ENCODE data around the gene PARD3B.

The PARD3B gene

DNA sequence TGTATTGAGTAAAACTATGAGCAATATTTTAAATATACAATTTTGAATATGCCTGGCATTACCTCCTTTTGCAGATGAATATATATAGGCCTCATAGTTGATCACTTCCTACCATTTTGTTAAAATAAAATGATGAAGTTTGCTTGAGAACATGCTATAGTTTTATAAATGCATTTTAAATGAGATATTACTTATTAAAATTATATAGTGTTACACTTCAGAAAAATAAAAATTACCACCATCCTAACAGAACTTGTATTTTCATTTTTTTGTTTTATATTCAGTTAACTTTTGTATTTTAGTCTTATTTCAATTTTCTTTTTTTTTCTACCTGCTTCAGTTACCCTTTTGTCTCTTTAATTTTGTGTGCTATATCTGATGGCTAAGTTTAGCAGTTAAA is 426.9 kb downstream of the PARD3B start:
- DNase-seq = no peak

DNA sequence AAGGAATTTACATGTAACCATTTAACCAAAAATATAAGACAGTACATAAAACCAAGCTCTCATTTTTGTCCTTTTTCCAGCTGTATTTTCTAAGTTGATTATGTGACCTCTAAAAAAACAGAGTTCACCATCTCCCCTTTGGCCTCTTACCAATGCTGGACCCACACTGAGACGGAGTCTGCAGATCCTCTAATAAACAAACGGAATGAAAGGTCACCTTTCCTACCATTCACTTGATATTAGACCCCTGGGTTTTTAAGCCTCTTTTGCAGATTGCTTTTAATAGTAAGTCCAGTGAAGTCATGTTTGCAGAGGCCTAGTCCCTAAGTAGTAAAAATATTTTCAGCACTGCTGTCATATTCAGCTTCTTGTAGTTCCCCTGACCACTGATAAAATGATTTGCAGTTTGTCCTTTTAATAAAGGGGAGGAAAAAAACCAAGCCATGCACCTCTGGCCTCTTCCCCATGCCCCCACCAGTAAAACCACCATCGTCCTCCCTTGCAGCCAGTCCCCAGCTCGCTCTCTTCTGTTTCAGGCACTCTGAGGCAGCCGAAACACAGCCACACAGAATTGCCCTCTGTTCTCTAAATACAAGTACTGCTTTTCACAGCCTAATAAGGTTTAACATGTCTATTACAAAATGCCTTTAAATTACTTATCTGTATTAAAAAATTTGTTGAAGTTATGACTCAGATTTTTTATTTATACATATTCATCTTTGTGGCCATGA is 427.5 kb downstream of the PARD3B start:
- DNase-seq = no peak

DNA sequence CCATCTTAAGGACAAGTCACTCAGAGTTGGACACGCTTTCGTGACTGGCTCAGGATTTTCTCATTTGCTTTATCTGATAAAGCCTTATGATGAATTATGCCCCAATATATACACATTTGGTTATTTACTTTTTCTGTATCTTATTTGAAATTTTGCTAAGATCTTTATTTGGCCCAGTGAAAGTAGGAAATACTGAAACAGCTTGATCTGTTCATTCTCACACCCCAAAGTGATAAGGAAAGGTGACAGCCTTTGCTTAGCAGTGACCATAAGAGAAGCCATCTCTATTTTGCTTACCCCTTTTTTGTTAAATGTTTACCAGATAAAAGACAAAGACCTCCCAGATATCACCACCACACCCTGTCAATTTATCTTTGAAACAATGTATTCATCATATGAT is 428.3 kb downstream of the PARD3B start:
- no peak for DNase-seq

DNA sequence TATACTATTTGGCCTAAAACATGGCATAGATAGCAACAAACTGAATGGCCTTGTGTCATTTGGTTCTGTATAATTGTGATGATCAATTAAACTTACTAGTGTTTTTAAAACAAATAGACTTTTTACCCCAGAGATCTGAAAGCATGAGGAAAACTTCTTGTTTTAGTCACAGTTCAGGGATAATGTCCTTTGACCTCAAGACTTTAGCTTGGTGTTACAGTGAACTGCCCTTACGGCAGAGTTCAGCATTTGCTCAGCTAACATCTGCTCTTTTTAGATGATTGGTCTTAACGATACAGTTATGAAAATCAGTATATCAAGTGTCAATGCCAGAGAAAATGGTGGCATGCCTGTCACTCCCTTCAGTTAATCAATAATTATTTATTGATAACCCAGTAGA is 429.2 kb downstream of the PARD3B start:
- no peak for DNase-seq

DNA sequence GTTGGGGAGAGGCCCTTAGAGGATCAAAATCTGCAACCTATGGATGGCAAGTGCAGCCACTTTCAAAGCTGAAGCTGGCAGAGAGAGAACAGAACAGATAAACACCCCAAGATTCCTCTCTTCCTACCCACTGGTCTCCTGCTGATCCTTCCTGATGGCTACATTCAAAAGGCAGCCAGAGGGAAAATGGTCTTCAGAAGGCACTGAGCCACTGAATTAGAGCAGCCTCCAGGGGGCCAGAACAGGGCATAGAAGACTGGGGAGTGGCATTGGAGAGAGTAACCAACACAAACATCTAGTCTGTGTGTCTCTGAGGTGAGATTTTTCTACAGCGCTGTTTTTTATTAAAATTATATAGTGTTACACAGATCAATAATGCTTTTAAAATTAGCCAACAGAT is 432.6 kb downstream of the PARD3B start:
- no peak for DNase-seq

DNA sequence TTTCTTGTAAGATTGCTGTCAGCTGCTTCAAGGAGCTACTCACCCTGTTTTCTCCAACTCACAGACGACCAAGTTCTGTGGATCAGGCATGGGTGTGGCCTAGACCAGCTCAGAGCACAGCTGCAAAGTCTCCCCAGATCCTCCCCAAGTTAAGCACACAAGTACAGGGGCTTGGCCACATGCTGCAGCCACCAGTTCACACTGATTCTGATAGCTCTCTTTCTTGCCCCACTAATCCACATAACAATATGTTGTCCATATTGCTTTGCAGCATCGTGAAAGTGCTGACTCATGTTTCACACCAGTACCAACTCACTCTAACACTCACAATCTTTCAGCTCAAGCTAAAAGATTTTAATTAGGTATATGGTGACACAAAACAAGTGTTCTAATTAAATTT is 437.0 kb downstream of the PARD3B start:
- no peak for DNase-seq

DNA sequence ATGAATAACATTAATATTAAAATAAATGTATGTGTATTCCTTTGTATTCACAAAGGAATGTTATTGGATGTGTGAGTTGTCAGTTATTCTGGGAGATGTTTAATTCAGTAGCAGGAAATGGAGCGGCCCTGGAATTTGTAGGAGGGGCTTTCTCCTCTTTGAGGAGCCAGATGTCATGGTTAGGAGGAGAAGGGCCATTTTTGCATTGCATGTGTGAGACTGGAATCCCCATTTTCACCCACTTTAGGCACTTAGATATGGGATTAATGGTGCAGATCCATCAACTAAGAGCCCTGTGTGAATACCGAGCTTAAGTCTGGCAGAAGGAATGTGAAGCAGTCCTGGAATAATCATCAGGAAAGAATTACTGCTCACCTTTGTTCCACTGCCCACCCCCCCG is 439.2 kb downstream of the PARD3B start:
- DNase-seq = no peak

DNA sequence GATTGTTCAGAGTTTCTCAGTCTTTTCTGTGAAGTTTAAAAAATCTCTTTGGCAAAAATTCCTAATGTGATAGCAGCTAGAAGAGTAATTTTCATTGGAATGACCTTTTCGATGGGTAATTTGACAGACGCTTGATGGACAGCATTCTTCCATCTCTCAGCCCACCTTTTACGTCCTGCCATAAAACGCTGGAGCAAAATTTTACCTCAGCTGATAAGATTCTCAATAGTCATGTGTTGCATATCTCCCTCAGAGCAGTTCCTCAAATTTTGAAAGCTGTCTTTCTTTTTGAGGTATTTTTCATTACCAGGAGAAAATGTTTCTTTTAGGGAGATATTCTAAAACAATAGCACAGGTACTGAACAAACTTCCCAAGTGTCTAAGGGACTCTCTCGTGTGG is 441.4 kb downstream of the PARD3B start:
- no peak for DNase-seq

DNA sequence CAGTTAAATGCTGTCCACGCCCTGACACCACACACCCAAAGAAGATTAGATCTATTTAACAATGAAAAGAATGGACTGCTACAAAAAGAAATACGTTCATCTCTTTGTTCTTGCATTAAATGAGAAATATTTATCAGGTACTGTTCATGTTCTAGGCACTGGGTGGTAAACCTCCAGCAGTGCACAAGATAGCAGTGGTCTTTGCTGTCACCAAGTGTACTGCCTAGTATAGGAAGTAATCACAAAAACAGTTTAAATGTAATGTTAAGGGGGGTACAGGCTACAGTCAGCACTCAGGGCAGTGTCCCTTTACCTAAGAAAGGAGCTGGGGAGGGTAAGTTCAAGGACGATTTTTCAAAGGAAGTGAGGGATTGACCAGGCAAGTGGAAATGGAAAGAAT is 443.6 kb downstream of the PARD3B start:
- DNase-seq = no peak

DNA sequence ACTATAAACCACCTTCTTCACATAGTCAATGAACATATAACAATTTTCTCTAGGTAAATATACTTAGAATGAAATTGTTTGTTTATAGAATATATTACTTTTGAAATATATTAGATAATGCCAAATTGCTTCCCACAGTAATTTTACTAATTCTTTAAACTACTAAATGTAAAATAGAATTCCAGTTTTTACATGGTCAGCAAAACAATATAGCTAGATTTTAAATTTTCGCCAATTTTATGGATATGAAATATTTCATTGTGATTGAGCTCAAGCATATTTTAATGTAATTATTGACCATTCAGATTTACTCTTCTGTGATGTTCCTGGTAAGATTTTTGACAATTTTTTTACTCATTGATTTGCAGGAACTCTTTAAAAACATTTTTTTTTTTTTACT is 444.6 kb downstream of the PARD3B start:
- DNase-seq = no peak

DNA sequence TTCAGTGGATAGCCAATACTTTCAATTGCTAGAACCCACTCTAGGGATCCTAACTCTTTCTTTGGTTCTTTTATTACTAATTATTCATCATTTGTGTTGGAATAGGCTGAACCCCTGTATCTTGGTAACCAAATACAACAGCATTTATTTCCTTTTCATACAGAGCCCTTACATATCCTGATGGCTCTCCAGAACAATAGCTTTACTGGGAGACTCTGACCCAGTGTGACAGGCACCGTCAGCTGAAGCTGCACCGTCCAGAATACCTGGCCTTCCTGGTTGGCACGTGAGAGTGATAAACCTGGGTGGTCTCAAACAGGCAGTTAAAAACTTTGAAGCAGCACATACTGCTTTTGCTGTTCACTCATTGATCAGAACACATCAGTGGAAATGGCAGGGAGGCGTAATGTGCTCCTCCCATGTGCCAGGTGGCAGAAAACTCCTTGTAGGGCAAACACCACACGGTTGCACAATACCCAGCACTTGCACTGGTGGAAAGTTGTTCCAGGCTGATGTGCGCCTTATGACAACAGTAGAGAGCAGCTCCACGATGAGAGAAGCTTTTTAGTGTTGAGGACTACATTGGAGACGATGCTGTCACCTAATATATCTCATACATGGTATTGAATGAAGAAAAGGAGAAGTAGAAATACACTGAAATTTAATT is 456.2 kb downstream of the PARD3B start:
- DNase-seq = no peak

DNA sequence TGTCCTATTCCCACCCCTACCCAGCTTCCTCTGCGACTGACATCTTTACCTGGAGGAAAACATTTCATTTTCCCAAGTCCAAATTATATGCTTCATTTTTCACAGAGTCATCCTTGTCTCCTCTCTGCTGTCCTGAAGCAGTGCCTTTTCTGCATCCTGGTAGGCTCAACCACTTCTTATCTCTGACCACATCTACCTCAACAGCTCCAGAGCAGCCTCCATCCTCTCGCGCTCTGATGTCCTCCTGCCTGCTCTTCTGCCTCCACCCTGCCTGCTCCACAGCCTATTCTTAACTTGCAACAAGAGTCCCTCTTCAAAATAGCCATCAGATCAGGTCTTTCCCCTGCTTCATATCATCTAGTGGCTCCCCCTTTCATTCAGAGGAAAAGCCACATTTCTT is 457.1 kb downstream of the PARD3B start:
- no peak for DNase-seq

DNA sequence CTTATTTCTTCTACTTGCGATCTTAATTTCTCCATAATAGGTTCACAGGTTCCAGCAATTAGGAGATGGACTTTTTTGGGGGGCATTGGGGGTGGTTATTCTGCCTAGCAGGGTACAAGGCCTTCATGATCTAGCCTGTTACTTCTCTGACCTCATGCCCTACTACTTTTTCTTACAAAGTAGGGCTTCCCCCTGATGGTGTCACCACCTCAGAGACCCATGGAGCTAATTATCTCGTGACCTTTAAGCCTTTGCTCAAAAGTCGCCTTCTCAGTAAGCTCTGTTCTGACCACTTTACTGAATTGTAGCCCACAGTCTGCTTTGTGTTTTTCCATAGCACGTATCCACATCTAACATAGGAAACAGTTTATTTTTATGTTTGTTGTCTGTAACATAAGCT is 458.0 kb downstream of the PARD3B start:
- DNase-seq = no peak

DNA sequence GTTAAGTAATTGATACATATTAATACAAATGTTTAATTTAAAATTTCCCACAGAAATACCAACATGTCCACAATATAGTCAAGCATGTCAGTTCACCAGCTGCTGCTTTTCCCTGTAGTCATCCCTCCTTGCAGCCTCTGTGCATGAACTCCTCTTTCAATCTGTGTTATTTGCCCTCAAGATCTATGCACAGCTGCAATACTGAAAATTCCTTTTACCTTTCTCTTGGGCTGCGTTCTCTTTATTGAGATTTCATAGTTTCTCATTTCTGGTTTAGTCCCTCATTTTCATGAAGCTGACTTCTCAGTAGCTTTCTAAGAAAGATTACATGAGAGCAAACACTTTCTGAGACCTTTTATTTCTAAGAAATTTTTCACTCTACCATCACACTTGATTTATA is 464.9 kb downstream of the PARD3B start:
- no peak for DNase-seq

DNA sequence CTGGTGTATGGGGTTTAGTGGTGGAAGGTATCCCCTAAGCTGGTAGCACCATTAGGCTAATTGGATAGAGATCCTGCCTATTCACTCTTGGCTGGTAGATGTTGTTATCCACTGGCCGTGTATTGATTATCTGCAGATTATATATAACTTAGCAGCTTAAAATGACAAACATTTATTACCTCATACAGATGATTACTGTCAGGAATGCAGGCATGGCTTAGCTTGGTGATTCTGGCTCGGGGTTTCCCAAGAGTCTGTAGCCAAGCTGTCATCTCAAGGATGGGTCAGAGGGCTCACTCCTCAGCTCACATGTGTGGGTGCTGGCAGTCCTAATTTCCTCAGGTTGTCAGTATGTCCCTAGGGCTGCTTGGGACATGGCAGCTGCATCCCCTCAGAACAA is 465.8 kb downstream of the PARD3B start:
- no peak for DNase-seq

DNA sequence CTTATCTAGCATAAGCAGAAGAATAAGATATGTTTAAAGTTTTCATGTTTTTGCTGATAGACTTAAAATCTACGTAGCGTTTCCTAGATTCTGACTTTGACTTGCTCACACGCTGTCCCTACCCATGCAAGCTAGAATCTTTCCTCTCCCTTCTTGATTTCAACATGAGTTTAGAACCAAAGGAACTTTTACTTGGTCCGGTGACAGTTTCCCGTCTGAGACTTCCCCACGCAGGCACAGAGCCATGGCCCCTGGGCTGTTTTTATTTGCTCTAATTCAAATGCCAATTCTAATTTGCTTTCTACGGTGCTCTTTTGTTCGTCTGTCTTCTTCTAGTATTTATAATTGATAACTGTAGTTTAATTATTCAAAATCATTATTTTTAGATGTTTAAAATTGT is 467.7 kb downstream of the PARD3B start:
- DNase-seq = no peak

DNA sequence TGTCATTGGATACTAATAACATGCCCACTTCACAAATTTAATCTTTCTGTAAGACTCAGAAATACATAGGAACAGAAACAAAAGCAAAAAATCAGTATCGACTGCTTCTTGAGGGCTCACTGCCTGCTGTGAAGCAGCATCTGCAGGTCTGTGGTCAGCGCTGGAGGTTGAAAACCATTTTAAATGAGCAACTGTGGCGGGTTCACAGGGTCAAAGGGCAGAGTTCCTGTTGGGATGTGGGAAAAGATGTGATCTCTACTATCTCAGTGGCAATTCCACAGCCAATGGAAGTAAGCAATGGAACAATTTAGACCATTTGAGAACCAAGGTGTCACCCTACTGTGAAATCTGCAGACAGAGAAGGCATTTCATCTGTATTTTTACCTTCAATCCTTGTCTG is 468.3 kb downstream of the PARD3B start:
- DNase-seq = no peak

DNA sequence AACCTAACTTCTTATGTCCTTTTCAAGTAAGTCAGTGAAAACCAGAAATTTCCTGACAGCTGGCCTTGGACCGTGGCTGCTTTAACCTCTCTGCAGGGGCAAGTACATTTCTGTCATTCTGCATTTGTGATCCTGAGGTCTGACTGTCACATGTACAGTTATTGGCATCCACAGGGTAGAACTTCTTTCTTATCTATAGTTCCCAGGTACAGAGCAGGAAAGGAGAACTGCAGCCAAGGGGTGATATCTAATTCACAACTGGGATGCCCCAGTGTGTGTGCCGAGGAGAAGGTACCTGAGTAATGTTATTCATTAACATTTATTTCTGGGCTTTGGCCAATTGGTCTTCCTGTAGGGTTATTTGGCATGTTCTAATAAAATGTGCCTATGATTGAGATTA is 468.9 kb downstream of the PARD3B start:
- no peak for DNase-seq

DNA sequence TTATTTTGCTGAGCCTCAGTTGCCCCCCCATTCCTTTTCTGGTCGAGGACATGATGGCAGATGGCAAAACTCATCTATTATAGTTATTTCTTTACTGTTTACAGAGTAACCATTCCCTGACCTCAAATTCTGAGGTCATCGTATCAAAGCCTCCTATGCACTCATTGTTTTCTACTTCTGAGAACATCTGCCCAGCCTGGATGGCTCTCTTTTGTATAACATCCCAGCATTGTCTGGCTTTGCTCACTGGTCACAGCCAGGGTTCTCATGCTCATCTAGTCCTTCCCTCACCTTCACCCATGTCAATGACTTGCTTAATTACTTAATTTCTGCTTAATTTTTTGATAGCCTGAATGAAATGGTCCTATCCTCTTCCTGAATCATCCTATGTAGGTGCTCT is 472.1 kb downstream of the PARD3B start:
- no peak for DNase-seq

DNA sequence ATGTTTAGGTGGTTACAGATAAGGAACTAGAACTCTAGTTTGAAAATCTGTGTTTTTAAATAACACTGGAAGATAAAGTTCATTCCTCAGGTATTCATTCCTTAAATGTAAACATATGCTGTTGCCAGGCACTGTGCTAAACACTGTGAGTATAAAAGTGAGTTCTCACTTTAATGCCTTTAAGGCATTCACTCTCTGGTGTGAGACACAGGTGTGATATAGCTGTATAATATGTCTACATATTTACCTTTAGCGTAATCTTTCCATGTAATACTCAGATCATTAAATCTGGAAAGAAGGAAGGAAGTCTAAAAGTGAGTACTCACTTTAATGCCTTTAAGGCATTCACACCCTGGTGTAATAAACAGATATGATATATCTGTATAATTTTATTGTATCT is 472.6 kb downstream of the PARD3B start:
- DNase-seq = no peak

DNA sequence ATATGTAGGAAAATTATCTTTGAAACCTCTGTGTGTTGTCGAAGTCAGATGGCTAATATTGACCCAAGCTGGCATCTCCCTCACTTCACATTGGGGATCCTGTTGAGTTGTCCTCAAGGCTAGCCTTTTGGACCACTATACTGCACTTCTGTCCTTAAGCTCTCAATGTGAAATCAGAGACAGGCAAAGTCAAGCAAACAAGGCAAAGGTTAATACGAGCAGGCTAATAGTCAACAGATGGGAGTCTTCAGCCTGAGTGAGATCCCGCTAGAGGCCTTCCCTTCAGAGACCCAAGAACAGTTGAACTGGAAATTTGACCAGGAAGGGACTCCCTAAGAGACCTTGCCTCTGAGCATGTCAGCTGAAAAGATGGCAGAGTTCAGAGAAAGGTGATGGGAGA is 475.4 kb downstream of the PARD3B start:
- no peak for DNase-seq

DNA sequence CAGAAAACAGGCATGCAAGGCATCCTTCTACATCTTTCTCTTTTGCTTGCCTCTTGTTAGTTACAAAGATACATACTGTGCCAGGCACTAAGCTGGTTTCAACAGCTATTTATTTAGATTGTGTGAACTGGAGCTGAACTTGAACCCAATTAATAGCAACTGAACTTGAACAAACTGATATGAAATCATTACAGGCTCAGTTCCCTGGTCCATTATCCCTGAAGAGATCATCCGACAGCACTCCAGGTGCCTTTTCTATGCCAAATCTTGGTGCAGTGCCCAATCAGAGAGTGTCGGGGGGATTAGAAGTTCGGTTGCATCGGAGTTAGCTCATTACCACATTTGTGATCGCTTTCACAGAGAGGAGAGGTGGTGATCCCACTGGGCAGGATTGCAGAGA is 477.6 kb downstream of the PARD3B start:
- DNase-seq = no peak

DNA sequence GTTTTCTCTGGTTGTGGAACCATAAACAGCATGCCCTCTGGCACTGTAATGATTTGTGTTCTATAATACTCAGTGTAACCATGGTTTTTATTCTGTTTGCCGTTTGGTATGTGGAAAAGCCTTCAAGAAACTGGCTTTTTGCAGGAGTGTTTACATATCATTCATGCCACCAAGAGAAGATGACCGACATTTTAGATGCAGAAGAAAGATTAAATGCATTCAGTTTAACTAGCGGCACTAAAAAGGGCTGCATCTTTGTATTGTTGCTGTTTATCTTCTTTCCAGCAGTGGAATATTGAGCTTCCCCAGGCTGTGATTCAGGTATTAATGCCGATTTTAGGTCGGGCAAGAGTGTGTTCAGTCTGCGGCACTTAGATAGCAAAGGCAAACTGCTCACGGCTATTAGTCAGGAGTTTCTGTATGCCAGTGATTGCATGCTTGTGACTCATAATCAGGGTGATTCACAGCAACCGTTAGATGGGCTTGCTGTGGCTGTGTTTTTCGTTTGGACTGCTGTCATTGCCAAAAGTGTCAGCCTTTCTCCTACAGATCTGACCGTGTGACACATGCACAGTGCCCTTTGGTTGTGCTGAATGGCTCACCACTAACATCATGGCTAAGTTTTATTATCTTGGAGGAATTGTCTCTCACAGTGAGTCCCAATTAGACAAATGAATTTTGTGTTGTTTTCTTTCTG is 479.7 kb downstream of the PARD3B start:
- DNase-seq = no peak

DNA sequence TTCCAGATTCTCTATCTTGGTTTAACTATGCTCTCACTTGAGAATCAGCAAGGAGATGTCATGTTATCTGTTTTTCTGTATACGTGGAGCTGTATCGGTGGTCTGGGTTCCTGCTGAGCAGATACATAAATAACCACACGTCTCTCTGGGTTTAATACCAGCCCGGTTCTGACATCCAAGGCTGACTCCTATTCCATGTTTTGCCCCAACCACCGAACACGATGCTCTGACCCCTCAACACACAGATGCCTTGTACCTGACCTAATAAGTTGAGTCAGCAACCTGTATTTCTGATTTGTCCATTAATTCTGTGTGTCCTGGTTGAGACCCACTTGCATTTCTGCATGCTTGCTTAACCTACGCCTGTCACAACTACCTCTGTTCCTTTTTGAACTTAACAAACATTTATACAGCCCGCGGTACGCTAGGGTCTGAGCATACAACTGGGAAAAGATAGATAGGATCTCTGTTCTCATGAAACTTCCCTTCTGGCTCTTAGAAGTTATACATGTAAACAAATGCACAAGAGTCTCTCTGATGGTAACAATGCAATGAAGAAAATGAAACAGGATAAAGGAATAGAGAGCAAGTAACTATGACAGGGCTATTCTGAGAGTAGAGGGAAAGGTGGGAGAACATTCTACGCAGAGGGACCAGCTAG is 480.4 kb downstream of the PARD3B start:
- no peak for DNase-seq
